Measurements from ENCODE around the gene TMEM95.
"Not testable (repeated sequence)": the region's sequence is repeated elsewhere in the genome, so short reads cannot be mapped to it uniquely, and the experiment has no call there.

Gene TMEM95

GRCh38 chr17:7328009-7328408, 26.9 kb upstream of the TMEM95 start:
- no peak for DNase-seq (ENCODE audit: extremely low spot score)
- ChIA-PET POLR2A (no interaction called here), CTCF (interaction anchor here (0.6 to 2.4 kb wide), 4 partner anchors 8 to 233 kb away, joined by 3 to 16 read pairs (median 8); partner anchors contain the start of gene ACAP1)
- no peak for TF ChIP-seq CTCF (IDR thresholded peaks at IDR 0.05; ENCODE audit: control extremely low read depth, extremely low read depth, low read depth, missing control alignments)

- POLR2A ChIA-PET: interaction anchor here (0.6 to 1.7 kb wide), 5 partner anchors 13 to 67 kb away, joined by 3 to 6 read pairs (median 4); partner anchors contain the start of gene GPS2
- CTCF ChIA-PET: interaction anchor here (0.6 to 3.7 kb wide), 8 partner anchors 9 to 358 kb away, joined by 3 to 15 read pairs (median 6); partner anchors contain the start of genes GPS2 and TP53
- no peak for DNase-seq (ENCODE audit: extremely low spot score)
- no peak for TF ChIP-seq CTCF (IDR thresholded peaks at IDR 0.05; ENCODE audit: control extremely low read depth, extremely low read depth, low read depth, missing control alignments)
Observed at GRCh38 chr17:7328840-7329373, 26.0 kb upstream of the TMEM95 start, which contains the start of gene NEURL4. Gene NEURL4, minus strand, starts transcription at chr17:7329335. Its CDS starts 23 bp downstream, at chr17:7329312.

- peak; percentile 95 for DNase-seq (ENCODE audit: extremely low spot score)
- POLR2A ChIA-PET: interaction anchor here (0.5 to 1.7 kb wide), 11 partner anchors 9 to 321 kb away, joined by 3 to 6 read pairs (median 4); partner anchors contain the start of genes CD68, GPS2 and POLR2A
- CTCF ChIA-PET: interaction anchor here (0.8 to 3.7 kb wide), 13 partner anchors 9 to 358 kb away, joined by 3 to 15 read pairs (median 4); partner anchors contain the start of genes GPS2, TMEM256 and TP53
- no peak for TF ChIP-seq CTCF (IDR thresholded peaks at IDR 0.05; ENCODE audit: control extremely low read depth, extremely low read depth, low read depth, missing control alignments)
Observed at GRCh38 chr17:7329374-7329996, 25.5 kb upstream of the TMEM95 start.

- ChIA-PET CTCF (interaction anchor here (0.8 to 3.7 kb wide), 14 partner anchors 10 to 357 kb away, joined by 3 to 15 read pairs (median 4); partner anchors contain the start of genes GPS2, TMEM256 and TP53), POLR2A (interaction anchor here (0.6 to 1.7 kb wide), 9 partner anchors 10 to 250 kb away, joined by 3 to 8 read pairs (median 4); partner anchors contain the start of genes CD68, GPS2 and POLR2A)
Observed at GRCh38 chr17:7329997-7330637, 24.8 kb upstream of the TMEM95 start.

GRCh38 chr17:7330638-7331015, 24.3 kb upstream of the TMEM95 start:
- TF ChIP-seq CTCF (IDR thresholded peaks at IDR 0.05; ENCODE audit: control extremely low read depth, extremely low read depth, low read depth, missing control alignments): no peak
- no peak for DNase-seq (ENCODE audit: extremely low spot score)
- CTCF ChIA-PET: interaction anchor here (1.1 to 3.7 kb wide), 4 partner anchors 13 to 230 kb away, joined by 3 to 15 read pairs (median 10); no protein-coding TSS in a partner anchor
- POLR2A ChIA-PET: interaction anchor here (1.7 kb wide), 1 partner anchor 15 kb away, joined by 6 read pairs; the partner anchor contains the start of gene GPS2

More at GRCh38 chr17:7329997-7330637, 24.8 kb upstream of the TMEM95 start:
- no peak for TF ChIP-seq CTCF (IDR thresholded peaks at IDR 0.05; ENCODE audit: control extremely low read depth, extremely low read depth, low read depth, missing control alignments)
- DNase-seq (ENCODE audit: extremely low spot score): peak; percentile 88

- POLR2A ChIA-PET: interaction anchor here (0.6 kb wide), 1 partner anchor 30 kb away, joined by 12 read pairs; no protein-coding TSS in a partner anchor
- CTCF ChIA-PET: interaction anchor here (0.9 to 3.7 kb wide), 2 partner anchors 21 to 24 kb away, joined by 3 to 15 read pairs; no protein-coding TSS in a partner anchor
- TF ChIP-seq CTCF (IDR thresholded peaks at IDR 0.05; ENCODE audit: control extremely low read depth, extremely low read depth, low read depth, missing control alignments): no peak
- DNase-seq (ENCODE audit: extremely low spot score): no peak
Observed at GRCh38 chr17:7332111-7332510, 22.8 kb upstream of the TMEM95 start.

GRCh38 chr17:7332600-7333069, 22.3 kb upstream of the TMEM95 start:
- ChIA-PET POLR2A (interaction anchor here (0.6 kb wide), 1 partner anchor 30 kb away, joined by 12 read pairs; no protein-coding TSS in a partner anchor), CTCF (interaction anchor here (0.9 to 3.7 kb wide), 2 partner anchors 20 to 24 kb away, joined by 3 to 15 read pairs; no protein-coding TSS in a partner anchor)
- DNase-seq (ENCODE audit: extremely low spot score): not testable (repeated sequence)

All from GM10248 (cell line).